Smooth muscle cell of the brain vasculature (primary cell): ENCODE results near the gene STUB1.

Experiments used
- DNase-seq: peaks from one replicate; pipeline ENCODE4 v3.0.0-alpha.2; 2012; ENCODE audit warnings: low read depth, low spot score

The STUB1 gene

DNA sequence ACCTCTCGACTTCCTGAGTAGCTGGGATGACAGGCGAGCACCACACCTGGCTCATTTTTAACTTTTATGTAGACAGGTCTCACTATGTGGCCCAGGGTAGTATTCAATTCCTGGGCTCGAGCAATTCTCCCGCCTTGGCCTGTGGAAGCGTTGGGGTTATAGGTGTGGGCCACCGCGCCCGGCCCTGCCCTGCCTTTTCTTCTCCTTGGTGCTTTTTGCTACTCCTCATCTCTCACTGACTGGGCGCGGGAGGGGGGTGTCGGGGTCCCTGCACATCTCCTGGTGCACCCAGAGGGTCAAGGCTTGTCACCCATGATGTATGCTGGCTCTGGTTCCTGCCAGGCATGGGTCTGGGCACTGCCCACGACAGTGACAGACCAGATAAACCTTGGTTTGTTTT, 35.7 kb upstream of the STUB1 start:
- DNase-seq = no peak

DNA sequence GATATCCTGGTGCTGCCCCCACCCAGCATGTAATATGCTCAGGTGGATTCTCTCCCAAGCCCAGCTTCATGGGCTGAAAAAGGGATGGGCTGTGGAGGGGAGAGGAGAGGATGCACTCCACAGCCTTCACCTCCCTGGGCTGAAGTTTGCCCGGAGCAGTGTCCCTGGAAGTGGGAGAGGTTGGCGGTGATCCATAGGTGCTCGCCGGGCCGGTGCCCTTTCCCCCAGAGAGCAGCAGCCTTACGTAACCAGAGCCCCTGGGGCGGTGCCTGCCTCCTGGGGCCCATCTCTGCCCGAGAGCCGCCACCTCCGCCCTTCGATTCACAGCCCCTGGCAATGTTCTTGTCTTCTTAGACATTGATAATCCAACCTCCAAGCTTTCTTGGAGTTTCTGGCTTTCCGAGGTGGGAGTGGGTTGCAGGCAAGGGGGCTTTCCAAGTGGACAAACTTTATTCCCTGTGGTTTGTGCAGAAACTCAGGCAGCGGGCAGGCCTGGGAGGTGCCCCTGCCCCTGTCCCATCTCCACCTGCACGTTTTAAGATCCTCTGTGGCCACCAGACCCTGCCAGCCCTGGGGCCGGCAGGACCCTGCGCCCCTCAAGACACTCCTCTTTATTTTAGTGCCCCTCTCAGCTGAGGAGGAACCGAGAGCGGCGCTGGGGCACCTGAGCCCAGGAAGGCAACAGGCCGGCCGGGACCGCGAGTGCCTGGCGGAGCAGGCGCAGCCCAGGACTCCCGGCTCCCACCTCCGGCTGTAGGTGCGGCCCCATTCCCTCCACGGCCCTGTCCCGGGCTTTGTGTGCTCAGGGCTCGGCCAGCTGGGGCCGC, 34.1 kb upstream of the STUB1 start:
- DNase-seq = no peak

DNA sequence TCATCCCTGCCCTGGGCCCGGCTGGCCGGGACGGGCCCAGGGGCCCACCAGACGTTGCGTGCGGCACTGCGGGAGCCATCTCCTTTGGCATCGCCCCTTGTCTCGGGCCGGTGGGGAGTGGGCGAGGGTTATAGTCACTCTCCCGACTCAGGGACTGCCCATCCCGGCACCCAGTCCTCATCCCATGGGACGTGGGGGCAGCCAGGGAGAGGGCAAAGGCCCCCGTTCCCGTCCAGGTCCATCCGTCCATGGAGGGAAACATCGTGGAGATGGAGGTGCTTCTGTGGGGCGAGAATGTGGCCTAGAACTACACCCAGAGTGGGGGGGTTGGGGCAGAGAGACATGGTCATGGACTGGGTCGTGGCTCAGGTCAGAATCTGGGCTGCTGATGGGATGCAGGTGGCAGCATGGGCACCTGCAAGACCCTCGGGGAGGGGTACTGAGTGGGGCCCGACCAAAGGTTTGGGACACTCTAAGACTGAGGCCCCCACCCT, 33.5 kb upstream of the STUB1 start:
- no peak for DNase-seq

DNA sequence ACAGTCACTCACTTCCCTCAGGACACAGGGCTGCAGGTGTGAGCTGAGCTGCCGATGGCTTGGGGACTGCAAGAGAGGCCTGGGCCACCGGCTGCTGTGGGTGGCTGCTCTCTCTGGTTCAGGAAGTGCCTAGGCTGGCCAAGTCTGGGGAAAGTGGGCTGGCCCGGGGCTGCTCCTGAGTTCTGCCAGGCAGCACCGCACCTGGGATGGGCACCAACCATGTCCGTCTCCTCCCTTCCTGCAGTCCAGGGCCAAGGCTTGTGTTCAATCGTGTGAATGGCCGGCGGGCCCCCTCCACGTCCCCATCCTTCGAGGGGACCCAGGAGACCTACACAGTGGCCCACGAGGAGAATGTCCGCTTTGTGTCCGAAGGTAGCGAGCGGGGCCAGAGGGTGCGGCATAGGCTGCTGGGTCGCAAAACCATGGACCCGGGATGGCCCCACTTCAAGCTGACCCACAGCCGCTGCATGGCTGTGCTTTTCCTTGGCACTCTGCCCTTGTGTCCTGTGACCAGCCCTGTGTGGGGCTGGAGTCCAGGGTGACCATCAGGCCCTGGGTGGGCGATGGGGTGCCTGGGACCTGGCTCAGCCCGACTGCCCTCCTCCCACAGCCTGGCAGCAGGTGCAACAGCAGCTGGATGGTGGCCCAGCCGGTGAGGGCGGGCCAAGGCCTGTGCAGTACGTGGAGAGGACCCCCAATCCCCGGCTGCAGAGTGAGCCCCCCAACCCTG, 32.9 kb upstream of the STUB1 start:
- no peak for DNase-seq

DNA sequence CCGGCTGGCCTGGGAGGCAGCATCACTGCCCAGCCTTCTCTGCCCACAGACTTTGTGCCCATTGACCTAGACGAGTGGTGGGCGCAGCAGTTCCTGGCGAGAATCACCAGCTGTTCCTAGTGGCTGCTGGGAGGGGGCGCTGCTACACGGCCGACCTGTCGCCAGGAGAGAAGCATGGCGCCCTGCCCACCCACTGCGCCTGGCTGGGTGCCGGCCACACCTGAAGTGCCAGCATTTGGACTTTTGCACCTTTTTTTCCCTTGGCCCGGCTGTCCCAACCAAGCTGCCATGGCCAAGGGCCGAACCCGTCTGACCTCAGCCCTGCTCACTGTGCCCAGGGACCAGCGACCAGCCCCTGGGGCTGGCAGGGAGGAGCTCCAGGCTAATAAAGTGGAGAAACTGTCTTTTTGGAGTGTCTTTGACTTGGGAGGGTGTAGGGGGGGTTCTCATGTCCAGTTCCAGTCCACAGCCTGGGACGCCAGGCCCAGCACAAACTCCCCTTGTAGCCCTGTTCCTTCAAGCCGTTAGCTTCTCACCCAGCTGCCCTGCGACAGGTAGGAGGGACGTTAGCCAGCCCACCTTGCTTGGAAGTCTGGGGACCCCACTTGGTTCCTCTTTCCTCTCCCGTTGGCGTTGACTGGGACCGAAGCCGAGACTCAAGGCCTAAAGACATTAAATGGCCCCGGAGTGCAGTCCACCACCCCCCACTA, 32.0 kb upstream of the STUB1 start:
- no peak for DNase-seq

DNA sequence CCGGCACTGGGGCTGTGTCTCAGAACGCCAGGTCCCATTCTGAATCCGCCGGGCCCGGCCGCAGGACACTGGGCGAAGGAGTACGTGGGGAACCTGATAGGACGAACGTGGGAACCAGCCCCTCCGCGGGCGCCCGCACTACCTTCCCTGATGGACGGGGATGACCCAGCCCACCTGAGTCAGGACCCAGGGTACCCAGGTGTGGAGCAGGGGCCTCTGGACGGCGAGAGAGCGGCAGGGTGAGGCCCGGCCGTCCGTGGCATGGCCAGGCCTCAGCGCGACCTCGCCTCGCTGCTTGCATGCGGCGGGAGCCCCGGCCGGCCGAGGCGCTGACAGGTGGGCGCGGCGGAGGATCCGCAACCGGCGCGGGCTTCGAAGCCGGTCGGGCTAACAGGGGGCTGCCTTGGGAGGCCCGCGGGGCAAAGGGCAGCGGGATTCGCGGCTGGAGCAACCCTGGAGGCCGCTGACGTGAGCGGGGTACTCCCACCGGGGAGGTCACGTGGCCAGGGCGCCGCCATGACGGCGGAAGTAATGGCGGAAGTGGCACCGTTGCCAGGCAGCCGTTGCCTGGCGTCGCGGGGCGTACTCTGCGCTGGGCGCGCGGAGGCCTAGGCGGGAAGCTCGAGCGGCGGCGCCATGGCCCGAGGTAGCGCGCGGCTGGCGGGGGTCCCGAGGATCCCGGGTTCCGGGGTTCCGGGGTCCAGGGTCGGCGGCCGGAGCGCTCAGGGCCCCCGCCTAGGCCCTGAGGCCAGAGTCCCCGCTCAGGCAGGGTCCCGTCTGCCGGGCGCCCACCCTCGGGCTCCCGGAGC, 31.2 kb upstream of the STUB1 start, which contains the start of gene WDR90:
Gene WDR90, plus strand, starts transcription at position 585 of the 809 bp plus-strand sequence. Its CDS starts 52 bp downstream, at position 637.
- DNase-seq = peak; percentile 50

DNA sequence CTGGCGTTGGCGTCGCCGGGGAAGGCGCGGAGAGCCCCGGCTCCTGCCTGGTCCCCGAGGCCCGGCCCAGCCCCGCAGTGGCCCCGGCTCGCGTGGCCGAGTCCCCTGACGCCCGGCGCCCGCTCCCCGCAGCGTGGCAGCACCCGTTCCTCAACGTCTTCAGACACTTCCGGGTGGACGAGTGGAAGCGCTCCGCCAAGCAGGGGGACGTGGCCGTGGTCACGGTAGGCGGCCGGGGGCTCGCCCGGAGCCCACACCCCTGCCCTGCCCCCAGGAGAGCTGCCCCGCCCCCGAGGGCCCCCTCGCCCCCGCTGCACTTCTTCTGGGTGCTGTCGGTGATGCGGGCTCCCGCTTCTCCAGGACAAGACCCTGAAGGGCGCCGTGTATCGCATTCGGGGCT, 30.6 kb upstream of the STUB1 start:
- no peak for DNase-seq

DNA sequence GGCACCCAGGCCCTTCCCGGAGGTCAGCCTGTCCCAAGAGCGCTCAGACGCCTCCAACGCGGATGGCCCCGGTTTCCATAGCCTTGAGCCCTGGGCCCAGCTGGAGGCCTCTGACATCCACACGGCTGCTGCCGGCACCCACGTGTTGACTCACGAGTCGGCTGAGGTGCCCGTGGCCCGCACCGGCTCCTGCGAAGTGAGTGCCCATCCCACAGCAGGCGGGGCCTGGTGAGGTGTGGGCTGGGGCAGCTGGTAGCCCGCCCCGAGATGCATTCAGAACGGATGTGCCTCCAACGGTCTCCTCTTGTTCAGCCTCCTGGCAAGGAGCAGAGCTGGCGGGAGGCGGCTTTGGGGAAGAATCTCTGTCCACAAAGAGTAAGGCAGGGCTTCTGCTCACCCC, 28.4 kb upstream of the STUB1 start:
- no peak for DNase-seq

DNA sequence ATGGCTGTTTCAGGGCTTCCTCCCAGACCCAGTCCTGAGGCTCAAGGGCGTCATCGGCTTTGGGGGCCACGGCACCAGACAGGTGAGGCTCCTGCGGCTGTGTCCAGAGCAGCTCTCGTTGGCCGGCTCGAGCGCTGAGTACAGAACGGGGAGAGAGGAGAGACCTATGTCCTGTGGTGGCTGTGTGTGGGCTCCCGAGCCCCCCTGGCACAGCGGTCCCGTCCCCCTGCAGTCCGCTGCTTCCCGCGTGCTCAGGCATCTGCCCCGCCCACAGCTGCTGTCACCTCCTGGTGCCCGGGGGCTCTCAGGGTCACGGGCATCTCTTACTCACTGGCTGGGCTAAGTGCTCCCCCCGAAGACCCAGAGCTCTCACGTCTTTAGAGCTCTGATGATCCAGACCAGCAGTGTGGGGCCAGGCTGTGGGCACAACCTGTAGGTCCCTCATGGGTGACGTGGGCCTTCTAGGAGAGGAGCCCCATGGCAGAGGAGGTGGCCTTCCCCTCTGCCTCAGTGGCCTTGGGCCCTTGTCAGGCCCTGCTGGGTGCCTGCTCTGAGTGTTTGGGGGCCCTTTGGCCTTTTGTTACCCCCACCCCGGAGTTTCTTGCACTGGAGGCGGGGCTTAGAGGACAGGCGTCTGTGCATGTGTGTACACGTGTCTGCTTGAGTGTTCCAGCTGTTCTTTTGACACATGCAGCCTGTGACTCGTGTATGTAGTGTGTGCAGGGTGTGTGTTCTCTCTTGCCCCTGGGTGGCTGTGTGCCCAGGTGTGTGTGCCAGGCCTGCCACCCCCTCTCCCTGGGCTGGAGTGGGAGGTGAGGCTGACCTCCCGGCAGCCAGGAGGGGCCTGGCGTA, 27.5 kb upstream of the STUB1 start:
- DNase-seq = no peak

DNA sequence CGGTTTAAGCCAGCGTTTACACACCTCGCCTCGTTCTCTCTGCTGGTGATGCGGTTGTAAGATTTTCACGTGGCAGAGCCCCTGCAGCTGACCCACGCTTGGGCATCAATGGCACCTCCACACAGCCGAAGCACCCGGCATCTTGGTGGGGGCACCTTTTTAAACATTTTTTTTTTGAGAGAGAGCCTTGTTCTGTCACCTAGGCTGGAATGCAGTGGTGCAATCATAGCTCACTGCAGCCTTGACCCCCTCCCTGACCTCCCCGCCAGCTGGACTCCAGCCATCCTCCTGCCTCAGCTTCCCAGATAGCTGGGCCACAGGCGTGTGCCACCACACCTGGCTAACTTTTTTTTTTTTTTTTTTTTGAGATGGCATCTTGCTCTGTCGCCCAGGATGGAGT, 26.2 kb upstream of the STUB1 start:
- no peak for DNase-seq

DNA sequence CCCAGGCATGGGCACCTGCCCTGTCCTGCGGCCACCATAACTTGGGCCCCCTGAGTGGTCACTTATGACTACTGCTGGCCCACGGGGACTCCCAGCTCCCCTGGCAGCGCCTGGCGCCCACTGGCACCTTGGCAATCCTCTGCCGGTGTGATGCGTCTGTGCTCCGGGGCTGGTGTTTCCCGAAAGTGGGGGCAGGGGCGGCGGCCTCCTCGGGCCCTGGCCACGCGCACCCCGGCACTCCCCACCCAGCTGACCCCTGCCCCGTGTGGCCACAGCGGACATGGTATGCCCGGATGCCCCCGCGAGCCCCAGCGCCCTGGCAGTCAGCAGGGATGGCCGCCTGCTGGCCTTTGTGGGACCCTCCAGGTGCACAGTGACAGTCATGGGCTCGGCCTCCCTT, 22.7 kb upstream of the STUB1 start:
- DNase-seq = no peak

DNA sequence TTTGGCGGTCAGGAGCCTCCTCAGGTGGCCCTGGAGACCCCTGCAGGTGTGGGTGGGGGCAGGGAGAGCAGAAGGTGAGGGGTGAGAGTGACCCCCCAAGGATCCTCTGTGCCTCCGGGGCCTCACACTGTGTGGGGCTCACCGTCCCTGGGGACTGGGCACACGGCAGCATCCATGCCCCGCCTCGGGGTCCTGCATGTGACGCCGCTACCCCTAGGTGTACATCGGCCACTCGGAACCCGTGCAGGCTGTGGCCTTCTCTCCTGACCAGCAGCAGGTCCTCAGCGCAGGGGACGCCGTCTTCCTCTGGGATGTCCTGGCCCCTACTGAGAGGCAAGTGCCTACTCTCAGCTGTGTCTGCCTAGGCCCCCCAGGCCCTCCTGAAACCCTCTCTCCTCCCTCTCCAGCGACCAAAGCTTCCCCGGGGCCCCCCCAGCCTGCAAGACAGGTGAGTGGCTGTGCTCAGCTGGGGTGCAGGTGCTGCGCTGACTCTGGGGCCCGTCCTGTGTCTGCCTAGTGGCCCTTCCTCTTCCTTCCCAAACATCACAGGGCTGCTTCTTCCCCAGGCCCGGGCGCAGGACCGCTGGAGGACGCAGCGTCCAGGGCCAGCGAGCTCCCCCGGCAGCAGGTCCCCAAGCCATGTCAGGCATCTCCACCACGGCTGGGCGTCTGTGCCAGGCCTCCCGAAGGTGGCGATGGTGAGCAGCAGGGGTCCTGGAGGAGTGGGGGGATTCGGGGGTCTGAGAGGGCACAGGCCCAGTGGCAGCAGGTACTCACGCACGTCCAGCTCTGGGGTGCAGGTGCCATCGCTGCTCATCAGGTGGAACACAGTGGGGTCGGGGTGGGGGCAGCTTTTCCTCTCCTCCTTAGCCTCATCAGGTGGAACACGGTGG, 21.3 kb upstream of the STUB1 start:
- no peak for DNase-seq

DNA sequence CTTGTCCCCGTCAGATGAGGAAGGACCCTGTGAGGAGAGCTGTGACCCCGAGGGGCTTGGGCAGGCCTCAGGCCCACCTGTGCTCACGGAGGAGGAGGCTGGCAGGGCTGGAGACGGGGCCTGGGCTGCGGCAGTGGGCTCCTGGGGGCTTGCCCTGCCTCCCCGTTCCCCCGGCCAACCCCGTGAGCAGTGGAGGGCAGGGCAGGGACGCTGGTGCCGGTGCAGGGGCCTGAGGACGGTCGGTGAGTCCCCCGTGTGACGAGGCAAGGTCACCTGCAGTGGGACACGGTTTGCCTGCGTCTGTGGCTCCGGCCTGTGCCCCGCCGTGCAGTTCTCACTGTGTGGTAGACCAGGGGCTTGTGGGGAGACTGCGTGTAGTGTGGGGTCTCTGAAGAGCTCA, 20.6 kb upstream of the STUB1 start:
- DNase-seq = no peak

DNA sequence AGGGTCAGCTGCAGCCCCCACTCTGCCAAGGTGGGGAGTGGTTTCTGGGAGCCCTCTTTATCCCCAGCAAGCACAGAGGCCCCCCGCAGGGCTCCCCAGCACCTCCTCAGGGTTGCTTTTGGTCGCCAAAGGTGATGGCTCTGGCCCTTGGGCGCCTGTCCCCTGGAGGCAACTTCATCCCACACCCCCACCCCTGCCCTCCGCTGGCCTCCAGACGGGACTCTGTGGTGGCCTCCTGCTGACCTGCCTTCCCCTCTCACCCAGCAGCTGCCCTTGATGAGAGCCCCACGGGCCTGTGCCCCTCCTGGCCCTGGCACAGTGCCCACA, 20.1 kb upstream of the STUB1 start:
- no peak for DNase-seq

DNA sequence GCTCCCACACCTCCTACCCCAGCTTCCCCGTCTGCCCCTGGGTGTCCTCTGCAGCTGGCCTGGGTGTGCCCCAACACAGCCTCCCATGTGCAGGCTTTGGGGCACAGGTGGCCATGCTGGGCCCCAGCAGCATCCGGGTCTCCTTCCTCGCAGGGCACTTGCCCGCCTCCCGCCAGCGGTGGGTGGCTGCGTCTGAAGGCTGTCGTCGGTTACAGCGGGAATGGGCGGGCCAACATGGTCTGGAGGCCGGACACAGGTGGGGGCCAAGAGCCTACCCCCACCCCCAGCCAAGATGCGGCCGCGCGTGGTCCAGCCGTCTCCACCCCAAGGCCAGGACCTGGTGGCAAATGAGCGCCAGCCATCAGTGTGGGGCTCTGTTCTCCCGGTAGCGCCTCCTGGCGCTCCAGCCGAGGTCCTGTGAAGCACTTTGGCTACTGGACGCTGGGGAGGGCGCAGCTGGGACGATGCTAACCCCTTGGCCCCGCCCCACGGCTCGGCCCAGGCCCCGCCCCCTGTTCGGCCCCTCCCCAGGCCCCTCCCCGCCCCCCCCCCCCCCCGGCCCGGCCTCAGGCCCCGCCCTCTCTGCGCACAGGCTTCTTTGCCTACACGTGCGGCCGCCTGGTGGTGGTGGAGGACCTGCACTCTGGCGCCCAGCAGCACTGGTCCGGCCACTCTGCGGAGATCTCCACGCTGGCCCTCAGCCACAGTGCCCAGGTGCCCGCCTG, 19.6 kb upstream of the STUB1 start:
- no peak for DNase-seq

DNA sequence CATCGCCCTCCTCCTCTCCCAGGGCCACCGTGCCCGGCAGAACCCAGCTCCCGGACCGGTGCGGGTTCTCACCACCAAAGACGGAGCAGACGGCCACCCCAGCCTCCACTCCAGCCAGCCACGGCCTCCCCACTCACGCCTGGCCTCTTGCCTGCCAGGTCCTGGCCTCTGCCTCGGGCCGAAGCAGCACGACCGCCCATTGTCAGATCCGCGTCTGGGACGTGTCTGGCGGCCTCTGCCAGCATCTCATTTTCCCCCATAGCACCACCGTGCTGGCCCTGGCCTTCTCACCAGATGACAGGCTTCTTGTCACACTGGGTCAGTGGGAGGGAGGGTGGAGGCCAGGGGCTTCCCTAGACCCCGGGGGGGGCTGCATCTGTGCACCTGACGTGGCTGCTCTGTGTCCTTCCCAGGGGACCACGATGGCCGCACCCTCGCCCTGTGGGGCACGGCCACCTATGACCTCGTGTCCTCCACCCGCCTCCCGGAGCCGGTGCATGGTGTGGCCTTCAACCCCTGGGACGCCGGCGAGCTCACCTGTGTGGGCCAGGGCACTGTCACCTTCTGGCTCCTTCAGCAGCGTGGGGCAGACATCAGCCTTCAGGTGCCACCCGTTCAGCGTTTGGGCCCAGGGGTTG, 18.9 kb upstream of the STUB1 start:
- DNase-seq = no peak

DNA sequence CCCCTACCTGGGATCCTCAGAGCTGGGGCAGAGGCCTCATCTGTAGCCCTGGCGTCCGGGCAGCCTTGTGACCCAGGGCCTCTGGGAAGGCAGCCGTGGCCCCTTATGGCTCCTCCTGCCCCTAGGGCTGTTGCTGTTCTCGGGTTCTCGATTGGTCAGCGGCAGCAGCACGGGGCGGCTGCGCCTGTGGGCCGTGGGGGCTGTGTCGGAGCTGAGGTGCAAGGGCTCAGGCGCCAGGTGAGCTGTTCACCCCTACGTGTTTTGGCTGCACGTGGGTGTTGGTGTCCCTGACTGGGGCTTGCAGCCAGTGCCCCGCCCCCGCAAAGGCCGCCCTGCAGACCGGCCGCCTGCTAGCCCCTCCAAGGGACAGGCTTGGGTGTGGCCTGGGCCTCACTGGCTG, 18.1 kb upstream of the STUB1 start:
- no peak for DNase-seq

DNA sequence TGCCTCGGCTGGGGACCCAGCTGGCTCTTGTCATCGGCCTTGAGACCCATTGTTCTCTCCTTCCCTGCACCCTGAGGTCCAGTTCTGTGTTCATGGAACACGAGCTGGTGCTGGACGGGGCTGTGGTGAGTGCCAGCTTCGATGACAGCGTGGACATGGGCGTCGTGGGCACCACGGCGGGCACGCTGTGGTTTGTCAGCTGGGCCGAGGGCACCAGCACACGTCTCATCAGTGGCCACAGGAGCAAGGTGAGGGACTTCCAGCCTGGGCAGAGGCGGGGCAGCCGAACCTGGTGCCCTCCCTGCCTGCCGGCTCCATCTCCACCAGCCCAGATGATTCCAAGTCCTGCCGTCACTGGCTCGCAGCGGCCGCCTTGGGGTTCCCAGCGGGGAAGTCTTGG, 17.6 kb upstream of the STUB1 start:
- DNase-seq = no peak
